ENCODE measurements around the gene PRSS56.

PRSS56 gene

DNA sequence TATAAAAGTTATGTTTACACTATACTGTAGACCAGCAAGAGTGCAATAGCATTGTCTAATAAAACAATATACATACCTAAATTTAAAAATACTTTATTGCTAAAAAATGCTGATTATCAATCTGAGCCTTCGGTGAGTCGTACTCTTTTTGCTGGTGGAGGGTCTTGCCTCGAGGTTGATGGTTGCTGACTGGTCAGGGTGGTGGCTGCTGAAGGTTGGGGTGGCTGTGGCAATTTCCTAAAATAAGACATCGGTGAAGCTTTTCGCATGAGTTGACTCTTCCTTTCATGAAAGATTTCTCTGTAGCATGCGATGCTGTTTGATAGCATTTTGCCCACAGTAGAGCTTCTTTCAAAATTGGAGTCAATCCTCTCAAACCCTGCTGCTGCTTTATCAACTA lies 27.8 kb downstream of the PRSS56 start:
- TF ChIP-seq ZFX (IDR thresholded peaks at IDR 0.05; ENCODE audit: borderline replicate concordance), result no peak
- TF ChIP-seq, protein P1, sequence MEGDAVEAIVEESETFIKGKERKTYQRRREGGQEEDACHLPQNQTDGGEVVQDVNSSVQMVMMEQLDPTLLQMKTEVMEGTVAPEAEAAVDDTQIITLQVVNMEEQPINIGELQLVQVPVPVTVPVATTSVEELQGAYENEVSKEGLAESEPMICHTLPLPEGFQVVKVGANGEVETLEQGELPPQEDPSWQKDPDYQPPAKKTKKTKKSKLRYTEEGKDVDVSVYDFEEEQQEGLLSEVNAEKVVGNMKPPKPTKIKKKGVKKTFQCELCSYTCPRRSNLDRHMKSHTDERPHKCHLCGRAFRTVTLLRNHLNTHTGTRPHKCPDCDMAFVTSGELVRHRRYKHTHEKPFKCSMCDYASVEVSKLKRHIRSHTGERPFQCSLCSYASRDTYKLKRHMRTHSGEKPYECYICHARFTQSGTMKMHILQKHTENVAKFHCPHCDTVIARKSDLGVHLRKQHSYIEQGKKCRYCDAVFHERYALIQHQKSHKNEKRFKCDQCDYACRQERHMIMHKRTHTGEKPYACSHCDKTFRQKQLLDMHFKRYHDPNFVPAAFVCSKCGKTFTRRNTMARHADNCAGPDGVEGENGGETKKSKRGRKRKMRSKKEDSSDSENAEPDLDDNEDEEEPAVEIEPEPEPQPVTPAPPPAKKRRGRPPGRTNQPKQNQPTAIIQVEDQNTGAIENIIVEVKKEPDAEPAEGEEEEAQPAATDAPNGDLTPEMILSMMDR (IDR thresholded peaks at IDR 0.05), result no peak
- H3K27ac ChIP-seq, result no peak overlapping the region

DNA sequence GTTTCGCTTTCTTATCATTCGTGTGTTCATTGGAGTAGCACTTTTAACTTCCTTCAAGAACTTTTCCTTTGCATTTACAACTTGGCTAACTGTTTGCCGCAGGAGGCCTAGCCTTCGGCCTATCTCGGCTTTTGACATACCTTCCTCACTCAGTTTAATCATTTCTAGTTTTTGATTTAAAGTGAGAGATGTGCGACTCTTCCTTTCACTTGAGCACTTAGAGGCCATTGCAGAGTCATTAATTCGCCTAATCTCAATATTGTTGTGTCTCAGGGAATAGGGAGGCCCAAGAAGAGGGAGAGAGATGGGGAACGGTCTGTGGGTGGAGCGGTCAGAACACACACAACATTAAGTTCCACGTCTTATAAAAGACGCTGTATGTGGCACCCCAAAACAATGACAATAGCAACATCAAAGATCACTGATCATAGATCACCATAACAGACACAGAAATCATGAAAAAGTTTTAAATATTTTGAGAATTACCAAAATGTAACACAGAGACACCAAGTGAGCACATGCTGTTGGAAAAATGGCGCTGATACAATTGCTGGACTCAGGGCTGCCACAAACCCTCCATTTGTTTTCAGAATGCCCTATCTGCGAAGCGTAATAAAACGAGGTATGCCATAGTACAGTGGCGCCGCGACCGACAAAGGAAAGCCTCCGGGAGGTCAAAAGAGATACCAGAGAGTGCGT lies 29.6 kb downstream of the PRSS56 start:
- TF ChIP-seq ZFX (IDR thresholded peaks at IDR 0.05; ENCODE audit: borderline replicate concordance), result no peak
- TF ChIP-seq, protein P1 (IDR thresholded peaks at IDR 0.05), result no peak
- peak overlapping the region; percentile 94 for H3K27ac ChIP-seq

DNA sequence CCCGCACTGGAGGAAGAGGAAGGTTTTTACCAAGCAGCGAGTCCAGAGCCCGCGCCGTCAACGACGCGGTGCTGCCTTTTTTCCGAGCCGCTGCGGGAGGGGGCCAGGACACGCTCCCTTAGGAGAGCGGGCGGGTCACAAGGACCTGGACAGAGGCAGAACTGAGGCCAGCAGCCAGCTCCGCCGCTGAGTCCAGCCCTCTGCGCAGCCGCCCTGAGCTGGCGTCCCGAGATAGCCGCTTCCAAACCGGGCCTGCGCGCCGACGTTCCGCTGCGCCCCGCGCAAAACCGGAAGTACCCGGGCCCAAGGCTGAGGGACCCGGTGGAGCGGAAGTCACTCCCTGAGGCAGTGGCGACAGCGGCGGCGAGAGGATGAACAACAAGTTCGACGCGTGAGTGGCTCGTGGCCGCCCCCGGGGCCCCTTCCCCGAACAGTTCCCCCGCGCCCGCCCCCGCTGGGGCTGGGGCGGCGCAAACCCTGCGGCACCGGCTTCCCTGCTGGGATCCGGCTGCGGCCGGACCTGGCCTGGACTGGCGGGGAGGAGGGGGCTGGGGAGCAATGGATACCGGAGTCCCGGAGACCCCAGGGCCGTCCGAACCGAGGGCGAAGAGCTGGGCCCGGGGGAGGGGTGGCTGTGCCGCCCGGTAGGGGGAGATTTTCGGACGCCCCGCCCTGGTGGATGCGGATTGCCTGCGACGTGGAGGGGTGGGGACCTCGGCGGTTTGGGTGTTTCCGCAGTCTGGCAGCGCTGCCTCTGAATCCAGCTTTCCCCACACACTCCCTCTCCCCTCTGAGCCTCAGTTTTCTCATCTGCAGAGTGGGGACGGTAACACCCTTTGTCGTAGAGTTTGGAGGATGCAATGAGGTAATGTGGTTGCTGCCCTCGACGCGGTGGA lies 30.4 kb downstream of the PRSS56 start, which contains the start of the genes EIF4E2 and TIGD1:
TSS of gene EIF4E2 (plus strand) at position 336 of the 896 bp plus-strand sequence. CDS start at position 372, 36 bp downstream.
TSS of gene TIGD1 (minus strand) at position 204 of the 896 bp plus-strand sequence. CDS start 675 bp downstream, outside the sequence.
- H3K27ac ChIP-seq, result peak within 1 kb of the TSS; percentile 94
- TF ChIP-seq, protein P1 (IDR thresholded peaks at IDR 0.05), result peak; percentile 48
- no peak for TF ChIP-seq ZFX (IDR thresholded peaks at IDR 0.05; ENCODE audit: borderline replicate concordance)

DNA sequence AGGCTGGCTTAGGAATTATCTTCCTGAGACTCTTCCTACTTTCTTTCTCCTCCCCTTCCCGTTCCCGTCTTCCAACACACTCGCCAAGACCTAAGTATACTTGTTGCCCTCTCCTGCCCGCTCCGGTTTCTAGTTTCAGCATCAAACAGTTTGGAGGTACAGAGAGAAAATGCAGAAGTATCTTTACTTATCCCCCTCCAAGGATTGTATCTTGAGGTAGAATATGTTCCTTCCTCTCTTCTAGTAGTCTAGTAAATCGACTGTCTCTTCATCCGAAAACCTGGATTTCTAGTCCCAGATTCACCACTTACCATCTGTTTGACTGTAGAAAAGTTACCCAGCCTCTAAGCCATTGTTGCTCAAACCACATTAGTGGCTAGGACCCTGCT lies 31.1 kb downstream of the PRSS56 start:
- H3K27ac ChIP-seq, result peak overlapping the region; percentile 94
- TF ChIP-seq ZFX (IDR thresholded peaks at IDR 0.05; ENCODE audit: borderline replicate concordance), result no peak
- TF ChIP-seq, protein P1 (IDR thresholded peaks at IDR 0.05), result no peak

DNA sequence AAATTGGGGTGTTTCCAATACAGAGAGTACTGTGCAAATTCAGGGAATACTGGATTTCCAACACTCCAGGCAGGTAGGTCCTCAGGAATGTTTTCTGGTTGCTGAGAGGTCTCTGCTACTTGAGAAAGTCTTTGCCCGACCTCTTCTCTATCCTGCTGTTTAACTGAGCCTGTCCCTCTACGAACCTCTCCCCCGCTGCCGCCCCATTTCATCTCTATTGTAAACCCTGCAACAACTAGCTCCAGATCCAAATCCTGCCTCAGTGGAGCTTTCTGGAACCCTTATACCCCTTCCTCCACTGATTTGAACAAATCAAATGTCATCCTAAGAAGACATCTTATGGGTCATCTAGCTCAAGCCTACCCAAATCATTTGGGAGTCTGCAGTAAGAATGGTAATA lies 31.6 kb downstream of the PRSS56 start:
- TF ChIP-seq, protein P1 (IDR thresholded peaks at IDR 0.05), result no peak
- no peak for TF ChIP-seq ZFX (IDR thresholded peaks at IDR 0.05; ENCODE audit: borderline replicate concordance)

DNA sequence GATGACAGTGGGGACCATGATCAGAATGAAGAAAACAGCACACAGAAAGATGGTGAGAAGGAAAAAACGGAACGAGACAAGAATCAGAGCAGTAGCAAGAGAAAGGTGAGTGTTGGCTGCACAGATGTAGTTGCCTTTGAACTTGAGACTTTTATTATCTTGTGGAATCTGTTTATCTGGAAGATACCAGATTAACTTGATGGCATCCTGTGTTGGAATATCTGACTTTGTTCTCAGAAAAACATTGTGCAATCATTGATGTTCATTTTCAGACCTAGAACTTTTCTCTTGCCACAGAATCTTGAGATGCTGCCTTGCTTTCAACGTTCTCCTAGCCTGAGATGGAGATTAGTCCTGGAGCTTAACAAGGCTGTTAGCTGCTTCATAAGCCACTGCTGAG lies 36.2 kb downstream of the PRSS56 start:
- no peak for TF ChIP-seq ZFX (IDR thresholded peaks at IDR 0.05; ENCODE audit: borderline replicate concordance)
- TF ChIP-seq, protein P1 (IDR thresholded peaks at IDR 0.05), result no peak
- no peak overlapping the region for H3K27ac ChIP-seq

More for the DNA sequence above, 31.6 kb downstream of the PRSS56 start:
- H3K27ac ChIP-seq, result peak overlapping the region; percentile 94; the same call in 1 of the 2 replicates
